Muscle layer of duodenum (tissue), 2 donors: Measurements from ENCODE around the gene NEK7.
A peak's percentile ranks its signal among the peaks of the same experiment; 100 is the strongest.

Source experiments
- H3K27ac ChIP-seq: one replicate; pipeline ENCODE4 v1.7.0; 2013; ENCODE audit warnings: mild to moderate bottlenecking, low read length
- H3K27me3 ChIP-seq: one replicate; pipeline ENCODE4 v1.7.0; 2013; ENCODE audit warnings: low read depth, mild to moderate bottlenecking, control low read depth, low read length
- H3K36me3 ChIP-seq, 2 donors: one replicate each; pipeline ENCODE4 v1.7.0; 2013; ENCODE audit warnings: low read length in 2 of 2, control low read depth in 1 of 2, mild to moderate bottlenecking in 1 of 2; ENCODE audit not compliant: insufficient read depth in 2 of 2, control insufficient read depth in 1 of 2
- H3K4me1 ChIP-seq, 2 donors: one replicate each; pipeline ENCODE4 v1.7.0; 2013; ENCODE audit warnings: low read length in 2 of 2, mild to moderate bottlenecking in 2 of 2, control low read depth in 1 of 2, moderate library complexity in 1 of 2; ENCODE audit not compliant: insufficient read depth in 2 of 2, control insufficient read depth in 1 of 2
- H3K4me3 ChIP-seq, 2 donors: one replicate each; pipeline ENCODE4 v1.7.0; 2013; ENCODE audit warnings: low read length in 2 of 2, low read depth in 1 of 2, mild to moderate bottlenecking in 1 of 2
- H3K9me3 ChIP-seq, 2 donors: one replicate each; pipeline ENCODE4 v1.7.0; 2013; ENCODE audit warnings: low read length in 2 of 2, control low read depth in 1 of 2, mild to moderate bottlenecking in 1 of 2; ENCODE audit not compliant: control insufficient read depth in 1 of 2
- donor health status: healthy.

The NEK7 gene

DNA sequence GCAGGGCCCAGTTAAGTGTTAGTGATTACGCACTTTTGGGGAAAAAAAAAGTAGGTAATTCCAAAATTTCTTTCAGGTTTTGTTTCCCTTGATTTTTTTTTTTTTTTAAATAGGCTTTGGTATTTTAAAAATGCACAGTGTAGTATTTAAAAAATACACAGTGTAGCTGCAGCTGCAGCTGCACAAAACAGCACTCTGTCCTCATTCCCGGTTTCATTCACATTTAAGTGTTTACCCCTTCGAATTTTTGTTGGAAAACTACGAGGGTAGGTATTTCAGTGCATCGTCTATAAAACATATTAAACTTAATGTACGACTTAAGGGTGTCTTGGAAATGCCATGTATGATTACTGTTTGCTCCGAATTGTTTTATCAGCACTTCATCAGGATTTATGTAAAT is 3.4 kb downstream of the NEK7 start:
- Histone ChIP-seq H3K36me3 (peaks cover 0 to 5% of the 10 kb centered on the region in 2 donors), H3K4me1 (peaks cover 0 to 21% of the 10 kb centered on the region in 2 donors), H3K4me3 (peak overlapping the region in 1 of 2 donors; percentile 92), H3K27ac (peak overlapping the region; percentile 95), H3K9me3 (no peaks in the 10 kb centered on the region), H3K27me3 (no peaks in the 10 kb centered on the region)

DNA sequence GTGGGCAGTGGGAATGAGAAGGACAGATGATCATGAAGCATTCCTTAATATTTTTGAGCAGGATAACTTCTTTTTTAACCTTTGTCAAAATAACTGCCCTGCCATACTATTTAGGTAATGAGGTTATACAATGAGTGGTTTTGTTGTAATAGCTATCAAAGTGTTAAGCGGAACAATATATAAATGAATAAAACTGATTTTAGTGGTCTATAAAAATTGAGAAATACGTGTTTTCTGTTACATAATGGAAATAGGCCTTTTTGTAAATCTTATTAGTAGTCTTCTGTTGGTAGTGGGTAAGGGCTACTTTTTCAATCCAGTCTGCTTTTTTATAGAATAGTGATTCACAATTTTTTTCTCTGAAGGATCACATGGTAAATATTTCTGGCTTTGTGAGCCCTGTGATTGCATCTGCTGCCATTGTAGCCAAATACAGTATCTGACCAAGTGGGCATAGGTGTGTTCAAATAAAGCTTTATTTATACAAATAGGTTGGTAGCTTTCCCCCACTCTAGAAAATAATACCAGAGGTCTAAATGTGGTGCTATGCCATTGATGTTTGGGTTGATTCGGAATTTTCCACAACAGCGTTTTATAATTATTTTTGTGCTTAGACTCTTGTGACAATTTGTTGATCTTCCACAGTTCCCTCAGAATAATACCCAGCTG is 4.3 kb downstream of the NEK7 start:
- no peaks in the 10 kb centered on the region for H3K27me3 ChIP-seq
- peaks cover 0 to 5% of the 10 kb centered on the region in 2 donors for H3K36me3 ChIP-seq
- no peaks in the 10 kb centered on the region for H3K9me3 ChIP-seq
- H3K4me3 ChIP-seq, result no peak overlapping the region
- peaks cover 0 to 25% of the 10 kb centered on the region in 2 donors for H3K4me1 ChIP-seq
- H3K27ac ChIP-seq, result no peak overlapping the region

DNA sequence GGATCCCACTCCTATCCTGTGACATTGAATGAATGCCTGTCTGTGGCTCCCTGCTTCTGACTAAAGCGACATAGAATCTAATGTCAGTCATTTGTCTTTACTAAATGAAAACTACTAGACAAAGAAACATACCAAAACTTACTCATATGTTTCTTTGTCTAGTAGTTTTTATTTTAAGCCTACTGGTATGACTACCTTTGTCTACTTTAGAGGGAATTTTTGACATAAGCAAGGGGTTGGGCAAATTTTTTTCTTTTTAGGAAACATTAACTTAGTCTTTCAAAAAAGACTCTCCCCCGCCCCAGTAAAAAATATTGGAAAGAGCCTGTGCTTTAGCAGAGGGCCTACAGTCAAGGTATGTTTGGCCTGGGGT is 4.9 kb downstream of the NEK7 start:
- H3K36me3 ChIP-seq, result peaks cover 0 to 5% of the 10 kb centered on the region in 2 donors
- no peak overlapping the region for H3K4me3 ChIP-seq
- H3K27me3 ChIP-seq, result no peaks in the 10 kb centered on the region
- no peaks in the 10 kb centered on the region for H3K9me3 ChIP-seq
- peak overlapping the region; percentile 21 for H3K27ac ChIP-seq
- H3K4me1 ChIP-seq, result peaks cover 0 to 31% of the 10 kb centered on the region in 2 donors

DNA sequence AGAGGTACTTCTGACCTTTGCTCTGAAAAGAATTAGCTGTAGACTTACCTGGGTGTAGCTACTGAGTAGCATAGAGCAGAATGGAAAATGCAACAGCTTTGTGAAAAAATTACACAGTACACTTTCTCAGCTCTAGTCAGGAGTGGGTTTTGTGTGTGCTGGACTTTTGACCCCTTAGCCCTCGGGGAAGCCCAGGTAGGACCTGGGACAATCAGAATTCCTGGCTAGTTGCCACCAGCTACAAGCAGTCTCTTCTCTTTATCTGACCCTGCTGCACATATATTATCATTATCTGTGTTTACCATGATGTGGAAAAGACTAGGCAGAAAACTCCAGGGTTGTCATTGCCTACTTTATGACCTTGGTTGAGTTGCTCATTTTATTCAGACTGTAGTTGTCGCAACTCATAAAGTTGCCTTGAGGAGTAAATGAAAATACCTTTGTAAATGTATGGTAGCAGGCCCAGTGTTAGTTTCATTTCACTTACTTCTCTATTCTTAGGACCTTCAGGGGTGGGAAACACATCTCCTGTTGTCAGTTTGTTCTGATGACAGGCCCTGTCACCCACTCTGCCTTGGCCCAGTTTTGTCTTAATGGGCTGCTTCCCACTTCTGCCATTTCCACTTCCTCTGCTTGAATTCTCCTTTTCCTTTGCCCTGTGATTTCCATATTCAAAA is 5.4 kb downstream of the NEK7 start:
- peak overlapping the region; percentile 21 for H3K27ac ChIP-seq
- peaks cover 1 to 34% of the 10 kb centered on the region in 2 donors for H3K4me1 ChIP-seq
- peaks cover 0 to 5% of the 10 kb centered on the region in 2 donors for H3K36me3 ChIP-seq
- H3K27me3 ChIP-seq, result no peaks in the 10 kb centered on the region
- no peaks in the 10 kb centered on the region for H3K9me3 ChIP-seq
- H3K4me3 ChIP-seq, result no peak overlapping the region

DNA sequence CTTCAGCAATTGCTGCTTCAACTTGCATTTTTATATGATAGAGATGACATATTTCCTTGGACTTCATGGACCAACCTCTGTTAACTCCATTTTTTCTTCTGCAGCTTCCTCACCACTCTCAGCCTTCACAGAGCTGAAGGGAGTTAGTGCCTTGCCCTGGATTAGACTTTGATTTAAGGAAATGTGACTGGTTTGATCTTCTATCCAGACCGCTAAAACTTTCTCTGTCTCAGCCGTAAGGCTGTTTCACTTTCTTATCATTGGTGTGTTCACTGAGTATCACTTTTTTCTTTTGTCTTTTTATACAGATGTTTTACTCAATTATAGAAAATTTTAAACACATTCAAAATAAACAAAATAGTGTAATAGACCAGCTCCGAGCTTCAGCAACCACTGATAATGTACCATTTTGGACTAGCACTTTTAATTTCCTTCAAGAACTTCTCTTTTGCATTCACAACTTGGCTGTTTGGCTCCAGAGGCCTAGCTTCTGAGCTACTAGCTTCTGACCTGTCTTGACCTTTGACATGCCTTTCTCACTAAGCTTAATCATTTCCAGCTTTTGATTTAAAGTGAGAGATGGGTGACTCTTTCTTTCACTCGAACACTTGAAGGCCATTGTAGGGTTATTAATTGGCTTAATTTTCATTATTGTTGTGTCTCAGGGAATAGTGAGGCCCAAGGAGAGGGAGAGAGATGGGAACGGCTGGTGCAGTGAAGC is 9.3 kb downstream of the NEK7 start:
- no peaks in the 10 kb centered on the region for H3K27me3 ChIP-seq
- H3K36me3 ChIP-seq, result no peaks in the 10 kb centered on the region
- no peak overlapping the region for H3K27ac ChIP-seq
- H3K4me1 ChIP-seq, result peaks cover 4 to 35% of the 10 kb centered on the region in 2 donors
- H3K9me3 ChIP-seq, result no peaks in the 10 kb centered on the region
- no peak overlapping the region for H3K4me3 ChIP-seq

DNA sequence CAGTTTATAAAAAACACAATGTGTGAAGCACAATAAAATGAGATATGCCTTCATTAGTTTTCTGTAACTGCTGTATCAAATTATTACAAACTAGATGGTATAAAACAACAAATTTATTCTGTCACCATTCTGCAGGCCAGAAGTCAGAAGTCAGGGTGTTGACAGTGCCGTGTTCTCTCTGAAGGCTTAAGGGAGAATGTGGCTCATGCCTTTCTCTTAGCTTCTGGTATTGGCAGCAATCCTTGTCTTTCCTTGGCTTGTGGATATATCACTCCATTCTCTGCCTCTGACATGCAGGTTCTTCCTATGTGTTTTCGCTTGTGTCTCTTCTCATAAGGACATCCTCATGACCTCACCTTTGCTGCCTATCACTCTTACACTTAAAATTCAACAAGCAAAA is 10.1 kb downstream of the NEK7 start:
- H3K27ac ChIP-seq, result no peak overlapping the region

DNA sequence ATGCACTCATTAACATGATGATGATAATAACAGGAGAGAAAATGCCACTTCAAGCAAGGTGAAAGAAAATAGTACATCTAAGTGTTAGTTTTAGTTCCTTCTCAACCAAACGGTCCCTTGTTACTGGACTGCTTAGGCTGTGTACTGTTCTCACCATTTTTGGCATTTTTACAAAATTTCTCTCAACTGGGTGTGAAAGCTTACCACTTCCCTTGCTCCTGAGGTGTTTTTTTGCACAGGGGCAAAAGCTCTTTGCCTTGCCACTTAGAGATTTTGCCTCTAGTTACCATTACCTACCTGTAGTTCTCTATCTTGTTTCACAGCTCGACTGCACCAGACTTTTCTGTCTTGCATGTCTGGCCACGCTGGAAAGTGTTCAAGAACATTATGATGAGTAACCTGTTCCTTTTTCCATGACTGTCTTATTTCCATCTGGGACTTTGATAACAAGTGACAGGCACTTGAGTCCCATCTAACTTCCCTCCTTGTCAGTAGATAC is 10.7 kb downstream of the NEK7 start:
- H3K4me3 ChIP-seq, result no peak overlapping the region
- no peaks in the 10 kb centered on the region for H3K27me3 ChIP-seq
- H3K27ac ChIP-seq, result no peak overlapping the region
- H3K36me3 ChIP-seq, result no peaks in the 10 kb centered on the region
- no peaks in the 10 kb centered on the region for H3K9me3 ChIP-seq
- peaks cover 4 to 45% of the 10 kb centered on the region in 2 donors for H3K4me1 ChIP-seq

More for the DNA sequence above, 10.1 kb downstream of the NEK7 start:
- H3K4me3 ChIP-seq, result no peak overlapping the region
- H3K27me3 ChIP-seq, result no peaks in the 10 kb centered on the region
- H3K4me1 ChIP-seq, result peaks cover 4 to 39% of the 10 kb centered on the region in 2 donors
- H3K9me3 ChIP-seq, result no peaks in the 10 kb centered on the region
- H3K36me3 ChIP-seq, result no peaks in the 10 kb centered on the region

DNA sequence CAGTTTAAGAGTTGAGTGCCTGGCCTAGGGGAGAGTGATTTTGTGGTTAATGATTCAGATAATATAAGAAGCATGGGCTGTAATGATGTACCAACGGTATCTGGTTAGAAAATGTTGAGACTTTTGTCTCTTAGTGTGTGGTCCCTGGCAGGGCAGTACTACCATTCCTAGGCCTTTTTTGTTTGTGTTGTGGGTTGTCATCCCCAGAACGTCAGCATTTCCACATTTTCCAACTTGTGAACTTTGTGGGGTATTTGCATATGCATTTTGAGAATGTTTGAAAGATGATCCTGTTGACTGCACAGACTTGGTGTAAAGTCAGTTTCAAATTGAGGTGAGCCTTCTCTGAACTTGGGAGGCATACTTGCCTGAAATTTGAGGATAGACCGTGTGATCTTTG is 11.4 kb downstream of the NEK7 start:
- Histone ChIP-seq H3K9me3 (no peaks in the 10 kb centered on the region), H3K36me3 (no peaks in the 10 kb centered on the region), H3K27me3 (no peaks in the 10 kb centered on the region), H3K27ac (no peak overlapping the region), H3K4me1 (peaks cover 4 to 51% of the 10 kb centered on the region in 2 donors), H3K4me3 (no peak overlapping the region)

DNA sequence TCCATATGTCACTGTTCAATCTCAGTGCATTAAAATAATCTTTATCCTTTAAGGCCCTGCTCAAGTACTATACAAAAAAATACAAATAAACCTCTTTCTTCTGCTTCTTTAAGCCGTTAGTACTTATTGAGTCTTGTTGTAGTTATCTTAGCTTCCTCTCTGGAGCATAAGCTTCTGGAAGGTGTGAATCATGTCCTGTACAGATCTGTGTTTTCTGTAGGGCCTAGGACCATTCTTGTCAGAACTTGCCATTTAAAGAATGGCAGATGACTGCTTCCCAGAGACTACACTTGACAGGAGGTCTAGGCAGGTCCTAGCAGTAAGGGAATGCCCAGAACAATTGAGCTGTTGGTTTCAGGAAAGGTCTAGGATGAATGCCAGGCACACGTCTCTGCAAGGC is 12.9 kb downstream of the NEK7 start:
- H3K9me3 ChIP-seq, result no peaks in the 10 kb centered on the region
- H3K4me3 ChIP-seq, result no peak overlapping the region
- H3K27ac ChIP-seq, result no peak overlapping the region
- no peaks in the 10 kb centered on the region for H3K36me3 ChIP-seq
- H3K27me3 ChIP-seq, result no peaks in the 10 kb centered on the region
- peaks cover 6 to 61% of the 10 kb centered on the region in 2 donors for H3K4me1 ChIP-seq

DNA sequence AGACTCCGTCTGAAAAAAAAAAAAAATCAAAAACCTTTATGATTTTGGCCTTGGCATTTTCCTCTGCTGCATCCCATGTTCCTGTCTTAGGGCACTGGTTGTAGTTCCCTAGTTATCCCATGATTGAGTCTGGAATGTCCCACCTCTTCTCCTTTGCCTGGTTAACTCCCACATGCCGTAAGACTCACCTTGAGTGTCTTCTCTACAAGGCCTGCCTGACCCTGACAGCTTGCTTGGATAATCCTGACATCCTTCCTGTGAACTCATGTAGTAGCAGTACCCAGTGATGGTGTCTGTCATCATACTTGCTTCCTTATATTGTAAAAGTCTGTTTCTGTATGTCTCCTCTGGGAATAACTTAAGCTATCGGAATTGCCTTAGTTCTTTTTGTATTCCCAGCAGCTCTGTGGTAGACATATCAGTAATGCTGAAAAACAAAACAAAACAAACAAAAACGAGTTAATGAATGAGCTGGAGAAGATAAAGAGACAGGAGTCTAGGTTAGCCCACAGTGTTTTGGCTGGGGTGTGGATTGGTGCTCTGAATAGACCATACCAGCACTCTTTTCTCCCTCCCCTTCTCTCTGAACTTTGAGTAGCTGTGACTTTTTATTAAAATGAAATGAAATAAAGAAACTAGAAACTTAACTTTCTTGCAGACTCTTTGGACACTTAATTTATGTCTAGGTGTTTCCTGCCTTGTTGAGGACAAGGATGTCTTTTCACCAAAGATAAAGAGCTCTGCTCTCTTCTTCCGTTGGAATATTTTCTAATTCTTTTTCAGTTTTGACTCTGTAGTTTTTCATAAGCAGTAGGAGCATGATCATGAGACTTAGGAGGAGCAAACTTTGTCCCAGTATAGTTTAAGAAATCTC is 15.1 kb downstream of the NEK7 start:
- Histone ChIP-seq H3K4me1 (peaks cover 19 to 65% of the 10 kb centered on the region in 2 donors), H3K36me3 (no peaks in the 10 kb centered on the region), H3K27ac (no peak overlapping the region), H3K27me3 (no peaks in the 10 kb centered on the region), H3K9me3 (no peaks in the 10 kb centered on the region), H3K4me3 (no peak overlapping the region)
